Stimulated activated CD4-positive, alpha-beta T cell treated with anti-CD3 and anti-CD28 coated beads, TNF-alpha, amount 100 ng/mL, for 4 hours (primary cell): ENCODE results near the gene ATAD3C.
"Not testable (repeated sequence)": the region's sequence is repeated elsewhere in the genome, so short reads cannot be mapped to it uniquely, and the experiment has no call there.

Experiments
- DNase-seq, 3 experiments: peaks; one replicate each; pipeline ENCODE4 v3.0.0-alpha.2; 2020; ENCODE audit warnings: low read depth in 3 of 3

ATAD3C gene

GRCh38 chr1:1418464-1419362 is 30.8 kb upstream of the ATAD3C start:
- no peak for DNase-seq

- DNase-seq, result no peak
These were observed 30.1 kb upstream of the ATAD3C start for GRCh38 chr1:1419363-1419812.

- DNase-seq, result no peak
These were observed 29.5 kb upstream of the ATAD3C start for GRCh38 chr1:1419813-1420653.

- DNase-seq, result no peak
These were observed 28.8 kb upstream of the ATAD3C start for GRCh38 chr1:1420654-1421141.

- no peak for DNase-seq
These were observed 28.2 kb upstream of the ATAD3C start, which contains the start of gene ANKRD65 for GRCh38 chr1:1421147-1421906. Gene ANKRD65 (minus strand): TSS chr1:1421276. CDS start chr1:1421005, 271 bp downstream.

- DNase-seq, result no peak
These were observed 27.5 kb upstream of the ATAD3C start for GRCh38 chr1:1421907-1422464.

GRCh38 chr1:1422465-1423244 is 26.8 kb upstream of the ATAD3C start:
- no peak for DNase-seq

GRCh38 chr1:1423245-1423597 is 26.3 kb upstream of the ATAD3C start:
- DNase-seq, result no peak

GRCh38 chr1:1424707-1425106 is 24.8 kb upstream of the ATAD3C start:
- DNase-seq, result no peak

- no peak for DNase-seq
These were observed 24.1 kb upstream of the ATAD3C start for GRCh38 chr1:1425426-1425752.

GRCh38 chr1:1425753-1426495 is 23.6 kb upstream of the ATAD3C start:
- DNase-seq, result no peak

GRCh38 chr1:1426496-1427105 is 22.9 kb upstream of the ATAD3C start:
- no peak for DNase-seq

- no peak for DNase-seq
These were observed 22.2 kb upstream of the ATAD3C start for GRCh38 chr1:1427106-1427819.

GRCh38 chr1:1427820-1428148 is 21.7 kb upstream of the ATAD3C start:
- DNase-seq, result no peak

- no peak for DNase-seq
These were observed 21.3 kb upstream of the ATAD3C start for GRCh38 chr1:1428174-1428573.

- not testable (repeated sequence) for DNase-seq
These were observed 20.5 kb upstream of the ATAD3C start for GRCh38 chr1:1428967-1429366.

GRCh38 chr1:1429671-1430073 is 19.8 kb upstream of the ATAD3C start:
- DNase-seq, result no peak

GRCh38 chr1:1430114-1430982 is 19.1 kb upstream of the ATAD3C start:
- no peak for DNase-seq
